Osteoblast (primary cell): ENCODE results near the gene CHD9. TPM values are rescaled to one million over a fixed set of nuclear protein-coding genes. Genes with fewer than 3 reads are reported as not detected.

ENCODE experiments used
- DNase-seq: peaks from one replicate; pipeline ENCODE4 v3.0.0; 2011; ENCODE audit warnings: low spot score, mixed read lengths; ENCODE audit not compliant: insufficient read length; ENCODE audit errors: missing footprints
- H2AFZ ChIP-seq: 2 replicates; pipeline ENCODE4 v1.6.0; 2011; ENCODE audit warnings: mild to moderate bottlenecking, low read length
- H3K27ac ChIP-seq: 2 replicates; pipeline ENCODE4 v1.5.1; 2011; ENCODE audit warnings: mild to moderate bottlenecking, low read depth, low read length, moderate library complexity
- H3K27me3 ChIP-seq: 2 replicates; pipeline ENCODE4 v1.6.0; 2012; ENCODE audit warnings: mild to moderate bottlenecking, control low read depth, inconsistent platforms, low read length, moderate library complexity; ENCODE audit not compliant: insufficient read depth
- H3K36me3 ChIP-seq: 2 replicates; pipeline ENCODE4 v1.5.1; 2011; ENCODE audit warnings: mild to moderate bottlenecking, low read length, control low read depth, moderate library complexity; ENCODE audit not compliant: insufficient read depth
- H3K4me1 ChIP-seq: 2 replicates; pipeline ENCODE4 v1.5.1; 2011; ENCODE audit warnings: mild to moderate bottlenecking, low read length, control low read depth, moderate library complexity; ENCODE audit not compliant: insufficient read depth
- H3K4me2 ChIP-seq: 2 replicates; pipeline ENCODE4 v1.6.0; 2011; ENCODE audit warnings: mild to moderate bottlenecking, low read length; ENCODE audit not compliant: insufficient read depth
- H3K4me3 ChIP-seq: fragments of 200-600 bp; sonication (generic); 3 replicates; pipeline ENCODE4 v1.5.1; 2012; ENCODE audit warnings: mild to moderate bottlenecking, low read length, inconsistent platforms; ENCODE audit not compliant: insufficient read depth
- H3K79me2 ChIP-seq: 2 replicates; pipeline ENCODE4 v1.6.0; 2012; ENCODE audit warnings: mild to moderate bottlenecking, low read length, control low read depth, inconsistent platforms; ENCODE audit not compliant: insufficient read depth
- H3K9me3 ChIP-seq: 2 replicates; pipeline ENCODE4 v1.5.1; 2011; ENCODE audit warnings: low read depth, low read length, control low read depth
- H4K20me1 ChIP-seq: 2 replicates; pipeline ENCODE4 v1.6.0; 2012; ENCODE audit warnings: mild to moderate bottlenecking, low read length, control low read depth; ENCODE audit not compliant: insufficient read depth
- total RNA-seq: library from RNA; depleted of rRNA; stranded (reverse); fragments of >200 nt; gene quantifications from 2 replicates; pipeline ENCODE4 v1.2.3, GENCODE V29; 2012
- TF ChIP-seq, protein P1 (sequence below): IDR thresholded peaks from 2 replicates; pipeline ENCODE4 v1.5.1; 2011; ENCODE audit warnings: mild to moderate bottlenecking, low read depth, low read length, moderate library complexity; ENCODE audit errors: extremely low read depth

CHD9 gene
- total RNA-seq, 1 donor: 83.6 TPM

DNA sequence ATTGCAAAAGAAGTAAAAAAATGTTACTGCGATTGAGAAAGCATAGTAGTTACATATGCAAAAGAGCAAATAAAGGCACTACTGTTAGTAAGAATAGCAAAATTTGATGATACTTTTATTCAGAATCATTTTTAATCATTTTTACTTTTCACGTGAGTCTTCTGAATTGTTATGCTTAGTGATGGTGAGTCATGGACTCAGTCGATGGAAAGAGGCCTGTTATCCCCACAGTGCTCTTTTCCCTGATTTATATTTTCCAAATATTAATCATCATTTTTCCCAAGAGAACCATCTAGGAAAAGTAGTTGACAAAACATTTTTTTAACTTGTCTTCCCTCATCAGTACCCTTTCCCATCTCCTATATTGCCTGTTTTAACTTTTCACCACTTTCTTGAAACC, 181.1 kb downstream of the CHD9 start:
- Histone ChIP-seq H3K36me3 (peaks cover 87% of the 10 kb centered on the region), H3K4me2 (no peak overlapping the region), H3K79me2 (peaks cover 6% of the 10 kb centered on the region), H4K20me1 (peaks cover 5% of the 10 kb centered on the region), H3K27me3 (no peaks in the 10 kb centered on the region), H3K27ac (peak overlapping the region; percentile 65), H3K4me3 (no peak overlapping the region), H3K4me1 (peaks cover 4% of the 10 kb centered on the region), H2AFZ (no peak overlapping the region), H3K9me3 (no peaks in the 10 kb centered on the region)
- TF ChIP-seq, protein P1, sequence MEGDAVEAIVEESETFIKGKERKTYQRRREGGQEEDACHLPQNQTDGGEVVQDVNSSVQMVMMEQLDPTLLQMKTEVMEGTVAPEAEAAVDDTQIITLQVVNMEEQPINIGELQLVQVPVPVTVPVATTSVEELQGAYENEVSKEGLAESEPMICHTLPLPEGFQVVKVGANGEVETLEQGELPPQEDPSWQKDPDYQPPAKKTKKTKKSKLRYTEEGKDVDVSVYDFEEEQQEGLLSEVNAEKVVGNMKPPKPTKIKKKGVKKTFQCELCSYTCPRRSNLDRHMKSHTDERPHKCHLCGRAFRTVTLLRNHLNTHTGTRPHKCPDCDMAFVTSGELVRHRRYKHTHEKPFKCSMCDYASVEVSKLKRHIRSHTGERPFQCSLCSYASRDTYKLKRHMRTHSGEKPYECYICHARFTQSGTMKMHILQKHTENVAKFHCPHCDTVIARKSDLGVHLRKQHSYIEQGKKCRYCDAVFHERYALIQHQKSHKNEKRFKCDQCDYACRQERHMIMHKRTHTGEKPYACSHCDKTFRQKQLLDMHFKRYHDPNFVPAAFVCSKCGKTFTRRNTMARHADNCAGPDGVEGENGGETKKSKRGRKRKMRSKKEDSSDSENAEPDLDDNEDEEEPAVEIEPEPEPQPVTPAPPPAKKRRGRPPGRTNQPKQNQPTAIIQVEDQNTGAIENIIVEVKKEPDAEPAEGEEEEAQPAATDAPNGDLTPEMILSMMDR: no peak
- DNase-seq: no peak

DNA sequence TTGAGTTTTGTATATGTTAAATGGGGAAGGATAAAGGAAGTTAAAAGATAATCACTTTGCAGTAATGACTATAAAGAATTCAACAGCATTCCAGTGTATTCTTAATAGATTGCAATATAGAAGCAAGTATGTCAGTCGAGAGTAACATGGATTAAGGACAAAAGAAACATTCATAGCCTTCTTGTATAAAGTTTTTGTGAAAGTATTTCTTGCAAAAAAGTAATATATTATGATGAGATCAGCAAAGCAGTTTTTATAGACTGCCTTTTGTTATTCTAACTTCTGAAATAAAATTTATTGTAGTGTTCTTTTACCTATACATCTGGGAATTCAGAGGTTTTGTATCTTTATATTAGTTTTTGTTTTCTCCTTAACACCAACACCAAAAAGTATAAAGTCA, 194.5 kb downstream of the CHD9 start:
- H3K4me2 ChIP-seq: no peak overlapping the region
- TF ChIP-seq, protein P1: no peak
- no peaks in the 10 kb centered on the region for H3K79me2 ChIP-seq
- H3K4me1 ChIP-seq: no peaks in the 10 kb centered on the region
- H4K20me1 ChIP-seq: no peaks in the 10 kb centered on the region
- no peak overlapping the region for H3K27ac ChIP-seq
- no peaks in the 10 kb centered on the region for H3K27me3 ChIP-seq
- H3K9me3 ChIP-seq: no peaks in the 10 kb centered on the region
- no peak overlapping the region for H3K4me3 ChIP-seq
- H3K36me3 ChIP-seq: peaks cover 55% of the 10 kb centered on the region
- no peak overlapping the region for H2AFZ ChIP-seq
- no peak for DNase-seq

DNA sequence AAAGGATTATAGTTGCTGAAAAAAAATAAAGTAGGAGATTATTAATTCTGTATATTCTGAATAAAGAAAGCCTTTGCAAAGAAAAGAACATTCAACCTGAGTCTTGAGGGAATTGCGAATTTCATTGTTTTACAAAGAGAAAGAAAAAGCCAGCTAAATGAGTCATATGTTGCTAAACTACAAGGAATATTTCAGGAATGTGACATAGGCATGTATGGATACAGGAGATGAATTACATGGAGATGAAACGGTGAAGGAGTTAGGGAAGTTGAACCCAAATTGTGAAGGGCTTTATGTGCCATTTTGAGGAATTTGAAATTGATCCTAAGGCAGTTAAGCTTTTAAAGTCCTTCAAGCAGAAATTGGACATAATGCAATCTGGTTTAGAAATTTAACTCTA, 202.2 kb downstream of the CHD9 start:
- Histone ChIP-seq H4K20me1 (no peaks in the 10 kb centered on the region), H3K4me3 (no peak overlapping the region), H3K36me3 (peaks cover 48% of the 10 kb centered on the region), H3K9me3 (no peaks in the 10 kb centered on the region), H3K4me1 (peaks cover 12% of the 10 kb centered on the region), H3K79me2 (peaks cover 3% of the 10 kb centered on the region), H3K27ac (no peak overlapping the region), H2AFZ (no peak overlapping the region), H3K4me2 (peak overlapping the region; percentile 60), H3K27me3 (no peaks in the 10 kb centered on the region)
- peak; percentile 10 for DNase-seq
- TF ChIP-seq, protein P1: no peak

DNA sequence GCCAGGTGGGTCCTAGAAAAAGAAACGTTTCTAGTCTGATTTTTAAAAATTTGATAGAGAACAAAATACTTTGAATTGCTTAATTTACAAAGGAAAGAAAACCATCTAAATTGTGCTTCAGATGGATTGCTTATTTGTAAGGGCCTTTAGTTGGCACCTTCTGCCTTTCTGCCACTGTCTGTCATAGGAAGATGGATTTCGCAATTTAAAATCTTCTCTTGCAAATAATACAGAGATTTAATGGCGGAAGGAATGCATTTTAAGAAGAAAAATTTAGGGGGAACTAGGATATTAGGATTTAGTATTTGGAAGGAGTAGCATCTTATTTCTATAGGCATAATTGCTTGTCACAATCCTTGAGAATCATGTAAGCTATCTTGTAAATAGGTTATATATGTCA, 204.0 kb downstream of the CHD9 start:
- DNase-seq: no peak
- no peak overlapping the region for H3K27ac ChIP-seq
- H3K27me3 ChIP-seq: no peaks in the 10 kb centered on the region
- H4K20me1 ChIP-seq: no peaks in the 10 kb centered on the region
- H3K4me2 ChIP-seq: no peak overlapping the region
- H3K4me1 ChIP-seq: peaks cover 12% of the 10 kb centered on the region
- TF ChIP-seq, protein P1: no peak
- H3K79me2 ChIP-seq: peaks cover 3% of the 10 kb centered on the region
- no peaks in the 10 kb centered on the region for H3K9me3 ChIP-seq
- H2AFZ ChIP-seq: no peak overlapping the region
- H3K36me3 ChIP-seq: peaks cover 54% of the 10 kb centered on the region
- H3K4me3 ChIP-seq: no peak overlapping the region
